Measurements from ENCODE around the gene HCAR2.
"Not testable (repeated sequence)": the region's sequence is repeated elsewhere in the genome, so short reads cannot be mapped to it uniquely, and the experiment has no call there.

Gene HCAR2

DNA sequence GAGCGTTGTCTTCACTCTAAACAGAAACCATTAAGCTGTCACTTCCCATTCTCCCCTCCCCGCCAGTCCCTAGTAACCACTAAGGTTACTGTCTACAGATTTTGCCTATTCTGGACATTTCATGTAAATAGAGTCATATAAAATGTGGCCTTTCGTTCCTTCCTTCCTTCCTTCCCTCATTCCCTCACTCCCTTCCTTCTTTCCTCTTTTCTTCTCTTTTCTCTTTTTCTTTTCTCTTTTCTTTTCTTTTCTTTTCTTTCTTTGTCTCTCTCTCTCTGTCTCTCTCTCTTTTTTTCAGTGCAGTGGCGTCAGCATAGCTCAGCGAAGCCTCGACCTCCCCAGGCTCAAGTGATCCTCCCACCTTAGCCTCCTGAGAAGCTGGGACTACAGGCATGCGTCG lies 37.8 kb downstream of the HCAR2 start:
- DNase-seq (ENCODE audit: low spot score), result no peak

DNA sequence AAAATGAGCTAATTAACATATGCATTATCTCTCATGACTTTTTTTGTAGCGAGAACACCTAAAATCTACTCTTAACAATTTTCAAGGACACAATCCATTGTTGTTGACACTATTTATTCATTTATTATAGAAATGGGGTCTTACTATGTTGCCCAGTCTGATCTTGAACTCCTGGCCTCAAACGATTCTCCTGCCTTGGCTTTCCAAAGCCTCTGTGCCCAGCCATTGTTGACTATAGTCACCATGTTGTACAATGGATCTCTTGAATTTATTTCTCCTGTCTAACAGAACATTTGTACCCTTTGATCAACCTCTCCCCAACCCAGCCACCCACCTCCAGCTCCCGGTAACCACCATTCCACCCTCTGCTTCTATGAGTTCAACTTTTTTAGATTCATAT lies 41.2 kb downstream of the HCAR2 start:
- no peak for DNase-seq (ENCODE audit: low spot score)

DNA sequence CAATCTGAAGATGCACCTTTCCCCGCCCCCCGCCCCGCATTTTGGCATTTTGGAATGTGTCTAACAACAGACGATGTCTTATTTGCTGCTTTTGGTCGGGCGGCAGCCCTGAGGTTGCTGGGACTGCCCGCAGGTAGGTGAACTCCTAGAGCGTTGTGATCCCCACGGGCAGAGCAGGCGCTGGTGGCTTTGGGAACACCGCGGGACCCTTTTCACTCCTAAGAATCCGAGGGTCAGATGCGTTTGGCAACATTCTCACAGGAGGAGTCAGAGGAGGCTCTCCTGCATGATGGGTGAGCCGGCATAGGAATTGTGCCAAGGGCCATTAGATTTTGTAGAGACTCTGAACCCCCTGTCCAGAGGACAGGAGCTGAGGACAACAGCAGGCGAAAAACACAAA lies 41.9 kb downstream of the HCAR2 start:
- DNase-seq (ENCODE audit: low spot score), result no peak

- no peak for DNase-seq (ENCODE audit: low spot score)
Measured at GRCh38 chr12:122659579-122659978, 43.6 kb downstream of the HCAR2 start.

GRCh38 chr12:122656298-122656697 lies 46.9 kb downstream of the HCAR2 start:
- DNase-seq (ENCODE audit: low spot score), result no peak

DNA sequence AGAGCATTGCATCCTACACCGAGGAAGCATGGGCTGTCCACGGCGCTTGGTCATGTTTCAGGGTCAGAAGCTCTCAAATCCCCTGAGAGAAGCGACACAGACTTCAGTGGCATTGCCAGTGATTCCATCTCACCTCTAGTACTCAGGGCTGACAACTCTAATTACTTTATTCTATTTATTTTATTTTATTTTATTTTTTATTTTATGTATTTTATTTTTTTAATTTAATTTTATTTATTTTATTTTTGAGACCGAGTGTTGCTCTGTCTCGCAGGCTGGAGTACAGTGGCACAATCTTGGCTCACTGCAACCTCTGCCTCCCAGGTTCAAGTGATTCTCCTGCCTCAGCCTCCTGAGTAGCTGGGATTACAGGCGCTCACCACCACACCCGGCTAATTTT lies 49.9 kb downstream of the HCAR2 start:
- not testable (repeated sequence) for DNase-seq (ENCODE audit: low spot score)

- no peak for DNase-seq (ENCODE audit: low spot score)
Measured at GRCh38 chr12:122651520-122652224, 51.5 kb downstream of the HCAR2 start.

Measured in CD4-positive, alpha-beta T cell treated with Interleukin-6 at 100 ng/mL for 8 hours (primary cell).